GM19351 (cell line): ENCODE measurements around the gene IFT81.
A peak's percentile ranks its signal among the peaks of the same experiment; 100 is the strongest.
"Not testable (repeated sequence)": the region's sequence is repeated elsewhere in the genome, so short reads cannot be mapped to it uniquely, and the experiment has no call there.

ENCODE experiments used
- ATAC-seq: cut with Tn5 transposase; IDR thresholded peaks from one replicate; pipeline ENCODE4 v1.9.1; 2021; ENCODE audit warnings: mild to moderate bottlenecking, moderate library complexity; ENCODE audit not compliant: unreplicated experiment

IFT81 gene

GRCh38 chr12:110124269-110124995 lies at the start of gene IFT81:
Gene IFT81 (plus strand): TSS chr12:110124357. CDS start chr12:110127381, 3,024 bp downstream.
- ATAC-seq: peak; percentile 89

- ATAC-seq: no peak
Measured at GRCh38 chr12:110075880-110076279, 48.3 kb upstream of the IFT81 start.

GRCh38 chr12:110077800-110078199 lies 46.4 kb upstream of the IFT81 start:
- no peak for ATAC-seq

- peak; percentile 86 for ATAC-seq
Measured at GRCh38 chr12:110079477-110080400, 44.4 kb upstream of the IFT81 start.

GRCh38 chr12:110080410-110080809 lies 43.7 kb upstream of the IFT81 start:
- no peak for ATAC-seq

GRCh38 chr12:110084314-110085015 lies 39.7 kb upstream of the IFT81 start:
- no peak for ATAC-seq

- not testable (repeated sequence) for ATAC-seq
Measured at GRCh38 chr12:110088216-110088615, 35.9 kb upstream of the IFT81 start.

GRCh38 chr12:110088936-110089335 lies 35.2 kb upstream of the IFT81 start:
- no peak for ATAC-seq

- no peak for ATAC-seq
Measured at GRCh38 chr12:110090266-110091135, 33.7 kb upstream of the IFT81 start.

- ATAC-seq: no peak
Measured at GRCh38 chr12:110091136-110091711, 32.9 kb upstream of the IFT81 start.

- ATAC-seq: no peak
Measured at GRCh38 chr12:110093631-110094311, 30.4 kb upstream of the IFT81 start.

- peak; percentile 88 for ATAC-seq
Measured at GRCh38 chr12:110100315-110100970, 23.7 kb upstream of the IFT81 start.

GRCh38 chr12:110102255-110102654 lies 21.9 kb upstream of the IFT81 start:
- ATAC-seq: no peak

- no peak for ATAC-seq
Measured at GRCh38 chr12:110104188-110105094, 19.7 kb upstream of the IFT81 start.

- ATAC-seq: no peak
Measured at GRCh38 chr12:110105159-110105558, 19.0 kb upstream of the IFT81 start.

- ATAC-seq: no peak
Measured at GRCh38 chr12:110105986-110106385, 18.2 kb upstream of the IFT81 start.

- ATAC-seq: no peak
Measured at GRCh38 chr12:110107369-110108281, 16.5 kb upstream of the IFT81 start.
